ENCODE data around the gene ZNF138. TPM values are rescaled to one million over a fixed set of nuclear protein-coding genes. Genes with fewer than 3 reads are reported as not detected.
A peak's percentile ranks its signal among the peaks of the same experiment; 100 is the strongest.

The ZNF138 gene
- total RNA-seq, 1 donor from 2014 or later, result 7.4 TPM

- Histone ChIP-seq H3K36me3 (ENCODE audit: control insufficient read depth, insufficient read depth, low read length) (no peaks in the 10 kb centered on the region), H3K27me3 (ENCODE audit: control insufficient read depth, insufficient read depth, low read length) (peaks cover 8% of the 10 kb centered on the region), H3K4me3 (ENCODE audit: low read depth, low read length) (no peak overlapping the region)
- TF ChIP-seq CTCF (IDR thresholded peaks at IDR 0.05; ENCODE audit: insufficient read depth, low read length, poor library complexity, severe bottlenecking), result no peak
- no peak for DNase-seq (ENCODE audit: low read depth)
Observed at GRCh38 chr7:64874562-64875250, 80.5 kb downstream of the ZNF138 start.

- no peak overlapping the region for H3K4me3 ChIP-seq (ENCODE audit: low read depth, low read length)
- no peak for DNase-seq (ENCODE audit: low read depth)
- TF ChIP-seq CTCF (IDR thresholded peaks at IDR 0.05; ENCODE audit: insufficient read depth, low read length, poor library complexity, severe bottlenecking), result no peak
- peaks cover 8% of the 10 kb centered on the region for H3K27me3 ChIP-seq (ENCODE audit: control insufficient read depth, insufficient read depth, low read length)
- H3K36me3 ChIP-seq (ENCODE audit: control insufficient read depth, insufficient read depth, low read length), result no peaks in the 10 kb centered on the region
Observed at GRCh38 chr7:64875258-64875657, 81.0 kb downstream of the ZNF138 start.

GRCh38 chr7:64875658-64876406 is 81.6 kb downstream of the ZNF138 start:
- Histone ChIP-seq H3K4me3 (ENCODE audit: low read depth, low read length) (no peak overlapping the region), H3K36me3 (ENCODE audit: control insufficient read depth, insufficient read depth, low read length) (no peaks in the 10 kb centered on the region), H3K27me3 (ENCODE audit: control insufficient read depth, insufficient read depth, low read length) (peaks cover 8% of the 10 kb centered on the region)
- DNase-seq (ENCODE audit: low read depth), result no peak
- no peak for TF ChIP-seq CTCF (IDR thresholded peaks at IDR 0.05; ENCODE audit: insufficient read depth, low read length, poor library complexity, severe bottlenecking)

- H3K27me3 ChIP-seq (ENCODE audit: control insufficient read depth, insufficient read depth, low read length), result peaks cover 8% of the 10 kb centered on the region
- H3K4me3 ChIP-seq (ENCODE audit: low read depth, low read length), result peak overlapping the region; percentile 28
- TF ChIP-seq CTCF (IDR thresholded peaks at IDR 0.05; ENCODE audit: insufficient read depth, low read length, poor library complexity, severe bottlenecking), result no peak
- no peak for DNase-seq (ENCODE audit: low read depth)
- H3K36me3 ChIP-seq (ENCODE audit: control insufficient read depth, insufficient read depth, low read length), result no peaks in the 10 kb centered on the region
Observed at GRCh38 chr7:64876792-64877713, 82.8 kb downstream of the ZNF138 start.

GRCh38 chr7:64877714-64878610 is 83.7 kb downstream of the ZNF138 start:
- Histone ChIP-seq H3K36me3 (ENCODE audit: control insufficient read depth, insufficient read depth, low read length) (no peaks in the 10 kb centered on the region), H3K27me3 (ENCODE audit: control insufficient read depth, insufficient read depth, low read length) (peaks cover 17% of the 10 kb centered on the region), H3K4me3 (ENCODE audit: low read depth, low read length) (peak overlapping the region; percentile 28)
- no peak for TF ChIP-seq CTCF (IDR thresholded peaks at IDR 0.05; ENCODE audit: insufficient read depth, low read length, poor library complexity, severe bottlenecking)
- no peak for DNase-seq (ENCODE audit: low read depth)

Measured in kidney epithelial cell (primary cell).